Measurements from ENCODE around the gene SCARB1. TPM values are rescaled to one million over a fixed set of nuclear protein-coding genes. Genes with fewer than 3 reads are reported as not detected.

The SCARB1 gene
- total and polyA plus RNA-seq, 2 of the 13 experiments (the other 11 are each of a cell fraction or from before 2014, with no cell fraction given): 63.4 to 160 TPM

DNA sequence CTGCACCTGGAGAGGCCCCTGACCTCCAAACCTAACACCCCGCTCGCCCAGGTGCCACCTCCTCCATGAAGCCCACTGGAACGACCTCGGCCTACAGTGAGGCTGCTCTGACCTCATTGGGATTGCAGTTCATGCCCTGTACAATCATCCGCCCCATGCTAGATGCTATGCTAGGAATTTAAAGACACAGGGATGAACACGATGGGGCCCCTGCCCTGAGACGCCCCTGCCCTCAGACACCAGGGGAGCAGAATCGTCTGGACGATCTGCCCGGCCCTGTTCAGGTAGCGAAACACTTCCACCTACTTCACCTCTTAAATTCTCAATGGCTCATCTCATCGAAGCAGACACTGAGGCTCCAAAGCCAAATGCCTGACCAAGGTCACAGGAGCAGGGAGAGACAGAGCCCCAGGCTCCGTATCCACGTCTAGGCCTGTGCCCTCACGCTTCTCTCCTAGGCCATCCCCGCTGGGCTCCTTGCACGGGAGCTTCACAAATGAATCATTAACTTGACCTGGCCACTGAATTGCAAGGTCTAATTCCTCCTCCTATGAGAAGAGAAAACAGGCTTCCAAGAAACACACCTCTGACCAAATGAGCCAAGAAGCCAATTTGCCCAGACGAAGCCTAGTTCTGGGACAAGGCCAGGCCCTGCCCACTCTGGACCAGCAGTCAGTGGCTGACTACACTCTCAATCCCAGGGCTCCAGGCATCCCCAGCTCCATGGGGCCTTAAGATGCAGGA lies 35.2 kb downstream of the SCARB1 start (continued):
- TF ChIP-seq, protein P1, sequence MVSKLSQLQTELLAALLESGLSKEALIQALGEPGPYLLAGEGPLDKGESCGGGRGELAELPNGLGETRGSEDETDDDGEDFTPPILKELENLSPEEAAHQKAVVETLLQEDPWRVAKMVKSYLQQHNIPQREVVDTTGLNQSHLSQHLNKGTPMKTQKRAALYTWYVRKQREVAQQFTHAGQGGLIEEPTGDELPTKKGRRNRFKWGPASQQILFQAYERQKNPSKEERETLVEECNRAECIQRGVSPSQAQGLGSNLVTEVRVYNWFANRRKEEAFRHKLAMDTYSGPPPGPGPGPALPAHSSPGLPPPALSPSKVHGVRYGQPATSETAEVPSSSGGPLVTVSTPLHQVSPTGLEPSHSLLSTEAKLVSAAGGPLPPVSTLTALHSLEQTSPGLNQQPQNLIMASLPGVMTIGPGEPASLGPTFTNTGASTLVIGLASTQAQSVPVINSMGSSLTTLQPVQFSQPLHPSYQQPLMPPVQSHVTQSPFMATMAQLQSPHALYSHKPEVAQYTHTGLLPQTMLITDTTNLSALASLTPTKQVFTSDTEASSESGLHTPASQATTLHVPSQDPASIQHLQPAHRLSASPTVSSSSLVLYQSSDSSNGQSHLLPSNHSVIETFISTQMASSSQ (IDR thresholded peaks at IDR 0.05; ENCODE audit: low read depth): peak; percentile 90
- TF ChIP-seq, protein P1 (CRISPR knock-in tag; IDR thresholded peaks at IDR 0.05; ENCODE audit: borderline replicate concordance): peak; percentile 97
- no peak for TF ChIP-seq HNF4G (IDR thresholded peaks at IDR 0.05; ENCODE audit: borderline replicate concordance, low read depth, low read length)
- TF ChIP-seq HNF4G (CRISPR knock-in tag; IDR thresholded peaks at IDR 0.05; ENCODE audit: borderline replicate concordance, low read depth): peak; percentile 34; the same call in 1 of the 2 replicates
- peak; percentile 52; the same call in 1 of the 2 replicates for TF ChIP-seq TARDBP (CRISPR knock-in tag; IDR thresholded peaks at IDR 0.05)
- peak; percentile 16; the same call in 1 of the 2 replicates for TF ChIP-seq ZNF350 (CRISPR knock-in tag; IDR thresholded peaks at IDR 0.05; ENCODE audit: borderline replicate concordance, low read depth)
- no peak for TF ChIP-seq HCFC1 (IDR thresholded peaks at IDR 0.05; ENCODE audit: low read depth, low read length)
- no peak for TF ChIP-seq NR2F2 (IDR thresholded peaks at IDR 0.05; ENCODE audit: borderline replicate concordance, low read depth)
- no peak for TF ChIP-seq ZNF20 (CRISPR knock-in tag; IDR thresholded peaks at IDR 0.05)
- no peak for TF ChIP-seq ZNF780A (CRISPR knock-in tag; IDR thresholded peaks at IDR 0.05)
- TF ChIP-seq, protein P2, sequence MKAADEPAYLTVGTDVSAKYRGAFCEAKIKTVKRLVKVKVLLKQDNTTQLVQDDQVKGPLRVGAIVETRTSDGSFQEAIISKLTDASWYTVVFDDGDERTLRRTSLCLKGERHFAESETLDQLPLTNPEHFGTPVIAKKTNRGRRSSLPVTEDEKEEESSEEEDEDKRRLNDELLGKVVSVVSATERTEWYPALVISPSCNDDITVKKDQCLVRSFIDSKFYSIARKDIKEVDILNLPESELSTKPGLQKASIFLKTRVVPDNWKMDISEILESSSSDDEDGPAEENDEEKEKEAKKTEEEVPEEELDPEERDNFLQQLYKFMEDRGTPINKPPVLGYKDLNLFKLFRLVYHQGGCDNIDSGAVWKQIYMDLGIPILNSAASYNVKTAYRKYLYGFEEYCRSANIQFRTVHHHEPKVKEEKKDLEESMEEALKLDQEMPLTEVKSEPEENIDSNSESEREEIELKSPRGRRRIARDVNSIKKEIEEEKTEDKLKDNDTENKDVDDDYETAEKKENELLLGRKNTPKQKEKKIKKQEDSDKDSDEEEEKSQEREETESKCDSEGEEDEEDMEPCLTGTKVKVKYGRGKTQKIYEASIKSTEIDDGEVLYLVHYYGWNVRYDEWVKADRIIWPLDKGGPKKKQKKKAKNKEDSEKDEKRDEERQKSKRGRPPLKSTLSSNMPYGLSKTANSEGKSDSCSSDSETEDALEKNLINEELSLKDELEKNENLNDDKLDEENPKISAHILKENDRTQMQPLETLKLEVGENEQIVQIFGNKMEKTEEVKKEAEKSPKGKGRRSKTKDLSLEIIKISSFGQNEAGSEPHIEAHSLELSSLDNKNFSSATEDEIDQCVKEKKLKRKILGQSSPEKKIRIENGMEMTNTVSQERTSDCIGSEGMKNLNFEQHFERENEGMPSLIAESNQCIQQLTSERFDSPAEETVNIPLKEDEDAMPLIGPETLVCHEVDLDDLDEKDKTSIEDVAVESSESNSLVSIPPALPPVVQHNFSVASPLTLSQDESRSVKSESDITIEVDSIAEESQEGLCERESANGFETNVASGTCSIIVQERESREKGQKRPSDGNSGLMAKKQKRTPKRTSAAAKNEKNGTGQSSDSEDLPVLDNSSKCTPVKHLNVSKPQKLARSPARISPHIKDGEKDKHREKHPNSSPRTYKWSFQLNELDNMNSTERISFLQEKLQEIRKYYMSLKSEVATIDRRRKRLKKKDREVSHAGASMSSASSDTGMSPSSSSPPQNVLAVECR (CRISPR knock-in tag; IDR thresholded peaks at IDR 0.05; ENCODE audit: borderline replicate concordance): no peak
- TF ChIP-seq, protein P3, sequence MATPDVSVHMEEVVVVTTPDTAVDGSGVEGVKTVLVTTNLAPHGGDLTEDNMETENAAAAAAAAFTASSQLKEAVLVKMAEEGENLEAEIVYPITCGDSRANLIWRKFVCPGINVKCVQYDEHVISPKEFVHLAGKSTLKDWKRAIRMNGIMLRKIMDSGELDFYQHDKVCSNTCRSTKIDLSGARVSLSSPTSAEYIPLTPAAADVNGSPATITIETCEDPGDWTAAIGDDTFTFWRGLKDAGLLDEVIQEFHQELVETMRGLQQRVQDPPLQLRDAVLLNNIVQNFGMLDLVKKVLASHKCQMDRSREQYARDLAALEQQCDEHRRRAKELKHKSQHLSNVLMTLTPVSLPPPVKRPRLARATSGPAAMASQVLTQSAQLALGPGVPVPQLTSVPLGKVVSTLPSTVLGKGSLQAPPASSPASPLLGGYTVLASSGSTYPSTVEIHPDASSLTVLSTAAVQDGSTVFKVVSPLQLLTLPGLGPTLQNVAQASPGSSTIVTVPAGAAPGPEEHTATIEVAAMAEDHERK (CRISPR knock-in tag; IDR thresholded peaks at IDR 0.05; ENCODE audit: low read depth): no peak
